VCaP (cell line): Measurements from ENCODE around the gene BMERB1.

Source experiments
- H3K27ac ChIP-seq: fragments of 450-650 bp; 2 replicates; pipeline ENCODE4 v1.5.1; 2017
- TF ChIP-seq, protein P1 (sequence below): fragments of 450-650 bp; conservative IDR thresholded peaks from 2 replicates; pipeline ENCODE4 v1.5.1; 2017; ENCODE audit warnings: mild to moderate bottlenecking, moderate library complexity

Gene BMERB1

DNA sequence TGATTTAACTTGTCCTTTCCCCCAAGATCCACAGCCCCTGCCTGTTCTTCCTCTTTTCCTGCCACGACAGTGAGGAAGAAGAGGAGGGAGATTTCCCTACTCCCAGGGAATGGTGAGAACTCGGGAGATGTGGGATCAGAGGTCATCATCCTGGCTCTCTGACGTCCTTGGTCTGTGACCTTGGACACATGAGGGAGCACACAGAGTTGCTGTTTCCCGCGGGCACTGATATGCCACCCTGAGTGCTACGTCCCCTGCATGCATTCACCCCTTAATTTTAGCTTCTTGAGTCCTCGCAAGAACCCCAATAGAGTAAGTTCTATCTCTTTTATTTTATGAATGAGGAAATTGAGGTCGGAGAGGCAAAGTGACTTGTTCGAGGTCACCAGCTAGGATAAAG is 85.4 kb downstream of the BMERB1 start:
- no peak overlapping the region for H3K27ac ChIP-seq
- TF ChIP-seq, protein P1, sequence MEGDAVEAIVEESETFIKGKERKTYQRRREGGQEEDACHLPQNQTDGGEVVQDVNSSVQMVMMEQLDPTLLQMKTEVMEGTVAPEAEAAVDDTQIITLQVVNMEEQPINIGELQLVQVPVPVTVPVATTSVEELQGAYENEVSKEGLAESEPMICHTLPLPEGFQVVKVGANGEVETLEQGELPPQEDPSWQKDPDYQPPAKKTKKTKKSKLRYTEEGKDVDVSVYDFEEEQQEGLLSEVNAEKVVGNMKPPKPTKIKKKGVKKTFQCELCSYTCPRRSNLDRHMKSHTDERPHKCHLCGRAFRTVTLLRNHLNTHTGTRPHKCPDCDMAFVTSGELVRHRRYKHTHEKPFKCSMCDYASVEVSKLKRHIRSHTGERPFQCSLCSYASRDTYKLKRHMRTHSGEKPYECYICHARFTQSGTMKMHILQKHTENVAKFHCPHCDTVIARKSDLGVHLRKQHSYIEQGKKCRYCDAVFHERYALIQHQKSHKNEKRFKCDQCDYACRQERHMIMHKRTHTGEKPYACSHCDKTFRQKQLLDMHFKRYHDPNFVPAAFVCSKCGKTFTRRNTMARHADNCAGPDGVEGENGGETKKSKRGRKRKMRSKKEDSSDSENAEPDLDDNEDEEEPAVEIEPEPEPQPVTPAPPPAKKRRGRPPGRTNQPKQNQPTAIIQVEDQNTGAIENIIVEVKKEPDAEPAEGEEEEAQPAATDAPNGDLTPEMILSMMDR = no peak

- TF ChIP-seq, protein P1 = no peak
These were observed 87.0 kb downstream of the BMERB1 start for GRCh38 chr16:15521390-15521757.

DNA sequence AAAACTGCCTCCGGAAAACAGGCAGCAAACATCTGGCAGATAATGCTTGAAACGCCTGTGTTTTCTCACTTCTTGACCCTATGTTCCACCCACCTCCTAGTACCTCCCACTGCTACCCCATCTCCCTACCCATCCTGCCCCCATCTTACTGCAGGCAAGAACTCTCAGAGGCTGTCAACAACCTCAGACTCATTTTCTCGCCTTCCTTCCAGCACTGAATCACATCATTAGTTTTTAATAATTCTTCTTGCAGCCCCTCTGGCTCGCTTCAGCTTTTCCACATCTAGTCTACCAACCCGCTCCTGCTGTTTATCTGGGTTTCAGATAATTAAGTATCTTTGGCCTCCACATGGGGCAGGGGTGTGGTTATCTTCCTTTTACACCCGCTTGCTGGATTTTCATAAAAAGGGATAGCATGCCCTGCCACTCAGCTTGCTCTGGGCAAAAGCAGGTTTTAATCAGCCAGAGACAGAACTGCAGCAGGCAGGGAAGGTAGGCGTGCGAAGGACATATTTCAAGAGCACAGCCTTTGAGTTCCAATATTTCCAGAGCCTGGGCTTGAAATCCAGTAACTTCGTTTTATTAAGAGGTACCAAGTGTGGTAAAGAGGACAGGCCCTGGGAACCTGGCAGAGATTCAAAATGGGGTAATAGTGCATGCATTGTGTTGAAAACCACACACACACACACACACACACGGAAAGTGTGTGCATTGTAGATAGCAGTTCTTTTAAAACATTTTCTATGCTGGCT is 87.5 kb downstream of the BMERB1 start:
- TF ChIP-seq, protein P1 = no peak
- H3K27ac ChIP-seq = no peak overlapping the region

More at GRCh38 chr16:15521390-15521757, 87.0 kb downstream of the BMERB1 start:
- no peak overlapping the region for H3K27ac ChIP-seq

- no peak overlapping the region for H3K27ac ChIP-seq
- TF ChIP-seq, protein P1 = no peak
These were observed 88.7 kb downstream of the BMERB1 start for GRCh38 chr16:15523092-15523541.

DNA sequence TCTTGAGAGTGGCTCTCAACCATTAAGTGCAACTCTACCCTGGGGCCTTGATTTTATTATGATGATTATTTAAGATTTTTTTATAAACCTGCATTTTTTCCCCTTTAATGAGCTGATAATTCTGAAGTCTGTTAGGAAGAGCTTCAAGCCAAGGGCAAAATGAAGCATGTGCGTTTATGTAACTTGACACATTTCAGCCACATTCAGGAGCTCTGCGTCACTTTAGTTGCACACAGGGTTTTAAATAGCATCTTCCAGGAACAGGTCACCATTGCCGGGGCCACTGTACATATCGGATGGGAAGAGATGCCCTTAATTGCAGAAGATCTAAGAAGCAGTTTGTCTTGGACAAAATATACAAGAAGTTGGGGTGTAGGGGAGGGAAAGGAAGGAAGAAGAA is 89.6 kb downstream of the BMERB1 start:
- H3K27ac ChIP-seq = no peak overlapping the region
- TF ChIP-seq, protein P1 = no peak

GRCh38 chr16:15524966-15525365 is 90.6 kb downstream of the BMERB1 start:
- TF ChIP-seq, protein P1 = no peak
- no peak overlapping the region for H3K27ac ChIP-seq

GRCh38 chr16:15526097-15526496 is 91.7 kb downstream of the BMERB1 start:
- TF ChIP-seq, protein P1 = no peak
- no peak overlapping the region for H3K27ac ChIP-seq
